ENCODE results near the gene TMEM229B.
A peak's percentile ranks its signal among the peaks of the same experiment; 100 is the strongest.

Gene TMEM229B

GRCh38 chr14:67533754-67534085 lies 45.2 kb upstream of the TMEM229B start:
- H3K27ac ChIP-seq (ENCODE audit: low read length) = no peak overlapping the region
- H3K4me2 ChIP-seq (ENCODE audit: insufficient read depth, low read length) = peak overlapping the region; percentile 86
- DNase-seq (no peak), ATAC-seq (ENCODE audit: insufficient read depth, low read depth) (no peak)
- TF ChIP-seq CTCF (IDR thresholded peaks at IDR 0.05; ENCODE audit: borderline replicate concordance, extremely low read depth, low read length, poor library complexity, severe bottlenecking) (no peak), EZH2 (IDR thresholded peaks at IDR 0.05; ENCODE audit: borderline replicate concordance, low read depth, low read length, severe bottlenecking) (no peak)
- H3K79me2 ChIP-seq (ENCODE audit: insufficient read depth, low read length) = no peaks in the 10 kb centered on the region
- peak overlapping the region; percentile 53 for H2AFZ ChIP-seq (ENCODE audit: low read depth, low read length)
- peak overlapping the region; percentile 20 to 61; a peak in 3 of 4 replicates for H3K4me3 ChIP-seq (ENCODE audit: low read depth in 1 of 2, low read length in 2 of 2)
- peaks cover 14% of the 10 kb centered on the region for H3K4me1 ChIP-seq (ENCODE audit: insufficient read depth, low read length)
- H3K9ac ChIP-seq (ENCODE audit: low read depth, low read length) = peak overlapping the region; percentile 54
- H3K9me3 ChIP-seq (ENCODE audit: insufficient read depth, low read length, severe bottlenecking) = no peaks in the 10 kb centered on the region
- peaks cover 58% of the 10 kb centered on the region for H3K27me3 ChIP-seq (ENCODE audit: insufficient read depth, low read length, poor library complexity)
- H4K20me1 ChIP-seq (ENCODE audit: insufficient read depth, low read length) = no peaks in the 10 kb centered on the region
- H3K36me3 ChIP-seq (ENCODE audit: insufficient read depth, low read length) = no peaks in the 10 kb centered on the region

GRCh38 chr14:67532998-67533753 lies 44.7 kb upstream of the TMEM229B start, which contains the start of gene PLEKHH1:
TSS of gene PLEKHH1 (plus strand) at chr14:67533290. CDS start at chr14:67541868, 8,578 bp downstream.
- Histone ChIP-seq H3K4me2 (ENCODE audit: insufficient read depth, low read length) (peak within 1 kb of the TSS; percentile 86), H3K4me3 (ENCODE audit: low read depth in 1 of 2, low read length in 2 of 2) (peak within 1 kb of the TSS; percentile 20 to 61; a peak in 3 of 4 replicates), H4K20me1 (ENCODE audit: insufficient read depth, low read length) (no peaks in the 10 kb centered on the region), H3K4me1 (ENCODE audit: insufficient read depth, low read length) (peaks cover 14% of the 10 kb centered on the region), H3K9me3 (ENCODE audit: insufficient read depth, low read length, severe bottlenecking) (no peaks in the 10 kb centered on the region), H3K9ac (ENCODE audit: low read depth, low read length) (peak within 1 kb of the TSS; percentile 54), H3K79me2 (ENCODE audit: insufficient read depth, low read length) (no peaks in the 10 kb centered on the region), H3K27me3 (ENCODE audit: insufficient read depth, low read length, poor library complexity) (peaks cover 60% of the 10 kb centered on the region), H2AFZ (ENCODE audit: low read depth, low read length) (peak within 1 kb of the TSS; percentile 53), H3K27ac (ENCODE audit: low read length) (no peak within 1 kb of the TSS), H3K36me3 (ENCODE audit: insufficient read depth, low read length) (no peaks in the 10 kb centered on the region)
- no peak for TF ChIP-seq CTCF (IDR thresholded peaks at IDR 0.05; ENCODE audit: borderline replicate concordance, extremely low read depth, low read length, poor library complexity, severe bottlenecking)
- peak; percentile 75 for TF ChIP-seq EZH2 (IDR thresholded peaks at IDR 0.05; ENCODE audit: borderline replicate concordance, low read depth, low read length, severe bottlenecking)
- peak; percentile 99 for ATAC-seq (ENCODE audit: insufficient read depth, low read depth)
- DNase-seq = peak; percentile 74

- Histone ChIP-seq H3K27me3 (ENCODE audit: insufficient read depth, low read length, poor library complexity) (peaks cover 61% of the 10 kb centered on the region), H3K4me2 (ENCODE audit: insufficient read depth, low read length) (peak overlapping the region; percentile 86), H3K36me3 (ENCODE audit: insufficient read depth, low read length) (no peaks in the 10 kb centered on the region), H4K20me1 (ENCODE audit: insufficient read depth, low read length) (no peaks in the 10 kb centered on the region), H3K9ac (ENCODE audit: low read depth, low read length) (peak overlapping the region; percentile 54), H3K9me3 (ENCODE audit: insufficient read depth, low read length, severe bottlenecking) (no peaks in the 10 kb centered on the region), H3K4me3 (ENCODE audit: low read depth in 1 of 2, low read length in 2 of 2) (peak overlapping the region; percentile 20 to 61; a peak in 3 of 4 replicates), H3K4me1 (ENCODE audit: insufficient read depth, low read length) (peaks cover 14% of the 10 kb centered on the region), H3K27ac (ENCODE audit: low read length) (no peak overlapping the region), H3K79me2 (ENCODE audit: insufficient read depth, low read length) (no peaks in the 10 kb centered on the region), H2AFZ (ENCODE audit: low read depth, low read length) (peak overlapping the region; percentile 53)
- peak; percentile 89 for TF ChIP-seq EZH2 (IDR thresholded peaks at IDR 0.05; ENCODE audit: borderline replicate concordance, low read depth, low read length, severe bottlenecking)
- TF ChIP-seq CTCF (IDR thresholded peaks at IDR 0.05; ENCODE audit: borderline replicate concordance, extremely low read depth, low read length, poor library complexity, severe bottlenecking) = no peak
- ATAC-seq (ENCODE audit: insufficient read depth, low read depth) (no peak), DNase-seq (no peak)
Observed at GRCh38 chr14:67532606-67532997, 44.1 kb upstream of the TMEM229B start.

All from DND-41 (cell line).